Tibial artery (tissue), 4 donors: ENCODE results near the gene ATRNL1.

Experiments
- DNase-seq, 2 donors: peaks; one replicate each; pipeline ENCODE4 v3.0.0-alpha.2; 2019
- H3K27ac ChIP-seq, 2 donors: fragments of 200-600 bp; sonication (generic) in 1 of 2; 1 replicate in 1 of 2; 2 replicates in 1 of 2; pipeline ENCODE4 v1.5.1; 2018 to 2019; ENCODE audit warnings: mild to moderate bottlenecking in 1 of 2
- H3K27me3 ChIP-seq, 2 donors: fragments of 200-600 bp; sonication (generic) in 1 of 2; one replicate each; pipeline versions ENCODE4 v1.5.1 to v1.6.0; 2016 to 2019
- H3K36me3 ChIP-seq, 3 donors: fragments of 200-600 bp; sonication (generic) in 2 of 3; one replicate each; pipeline ENCODE4 v1.5.1; 2016 to 2019; ENCODE audit warnings: mild to moderate bottlenecking in 2 of 3
- H3K4me1 ChIP-seq, 4 donors: fragments of 200-600 bp; sonication (generic) in 2 of 4; 1 replicate in 3 of 4; 2 replicates in 1 of 4; pipeline ENCODE4 v1.5.1; 2016 to 2019
- H3K4me3 ChIP-seq, 2 donors: fragments of 200-600 bp; sonication (generic) in 1 of 2; 1 replicate in 1 of 2; 2 replicates in 1 of 2; pipeline ENCODE4 v1.5.1; 2018 to 2019; ENCODE audit warnings: mild to moderate bottlenecking in 2 of 2
- H3K9me3 ChIP-seq, 3 donors: fragments of 200-600 bp; sonication (generic) in 1 of 3; one replicate each; pipeline ENCODE4 v1.5.1; 2016 to 2019
- intact Hi-C: fragments of 100-400 bp; cut with DNase I; formaldehyde crosslinking; loops from one replicate; pipeline ENCODE4 v1.15.0; 2023; ENCODE audit warnings: low total_unique reads
- TF ChIP-seq, protein P1 (sequence below), 2 experiments: fragments of 200-600 bp in 1 of 2; fragments of 450-650 bp in 1 of 2; IDR thresholded peaks; one replicate each; pipeline ENCODE4 v1.5.1; 2017 to 2019; ENCODE audit warnings: antibody characterized with exemption in 2 of 2, mild to moderate bottlenecking in 1 of 2, moderate library complexity in 1 of 2

The ATRNL1 gene

GRCh38 chr10:115957012-115957399, 863.8 kb downstream of the ATRNL1 start:
- DNase-seq: no peak
- TF ChIP-seq, protein P1, sequence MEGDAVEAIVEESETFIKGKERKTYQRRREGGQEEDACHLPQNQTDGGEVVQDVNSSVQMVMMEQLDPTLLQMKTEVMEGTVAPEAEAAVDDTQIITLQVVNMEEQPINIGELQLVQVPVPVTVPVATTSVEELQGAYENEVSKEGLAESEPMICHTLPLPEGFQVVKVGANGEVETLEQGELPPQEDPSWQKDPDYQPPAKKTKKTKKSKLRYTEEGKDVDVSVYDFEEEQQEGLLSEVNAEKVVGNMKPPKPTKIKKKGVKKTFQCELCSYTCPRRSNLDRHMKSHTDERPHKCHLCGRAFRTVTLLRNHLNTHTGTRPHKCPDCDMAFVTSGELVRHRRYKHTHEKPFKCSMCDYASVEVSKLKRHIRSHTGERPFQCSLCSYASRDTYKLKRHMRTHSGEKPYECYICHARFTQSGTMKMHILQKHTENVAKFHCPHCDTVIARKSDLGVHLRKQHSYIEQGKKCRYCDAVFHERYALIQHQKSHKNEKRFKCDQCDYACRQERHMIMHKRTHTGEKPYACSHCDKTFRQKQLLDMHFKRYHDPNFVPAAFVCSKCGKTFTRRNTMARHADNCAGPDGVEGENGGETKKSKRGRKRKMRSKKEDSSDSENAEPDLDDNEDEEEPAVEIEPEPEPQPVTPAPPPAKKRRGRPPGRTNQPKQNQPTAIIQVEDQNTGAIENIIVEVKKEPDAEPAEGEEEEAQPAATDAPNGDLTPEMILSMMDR (IDR thresholded peaks at IDR 0.05): no peak
- intact Hi-C loops: no loop called here
- no peaks in the 10 kb centered on the region for H3K9me3 ChIP-seq
- no peaks in the 10 kb centered on the region for H3K27me3 ChIP-seq
- H3K36me3 ChIP-seq: no peaks in the 10 kb centered on the region
- peaks cover 0 to 4% (median 0%) of the 10 kb centered on the region in 4 donors for H3K4me1 ChIP-seq
- H3K27ac ChIP-seq: no peak overlapping the region
- no peak overlapping the region for H3K4me3 ChIP-seq

DNA sequence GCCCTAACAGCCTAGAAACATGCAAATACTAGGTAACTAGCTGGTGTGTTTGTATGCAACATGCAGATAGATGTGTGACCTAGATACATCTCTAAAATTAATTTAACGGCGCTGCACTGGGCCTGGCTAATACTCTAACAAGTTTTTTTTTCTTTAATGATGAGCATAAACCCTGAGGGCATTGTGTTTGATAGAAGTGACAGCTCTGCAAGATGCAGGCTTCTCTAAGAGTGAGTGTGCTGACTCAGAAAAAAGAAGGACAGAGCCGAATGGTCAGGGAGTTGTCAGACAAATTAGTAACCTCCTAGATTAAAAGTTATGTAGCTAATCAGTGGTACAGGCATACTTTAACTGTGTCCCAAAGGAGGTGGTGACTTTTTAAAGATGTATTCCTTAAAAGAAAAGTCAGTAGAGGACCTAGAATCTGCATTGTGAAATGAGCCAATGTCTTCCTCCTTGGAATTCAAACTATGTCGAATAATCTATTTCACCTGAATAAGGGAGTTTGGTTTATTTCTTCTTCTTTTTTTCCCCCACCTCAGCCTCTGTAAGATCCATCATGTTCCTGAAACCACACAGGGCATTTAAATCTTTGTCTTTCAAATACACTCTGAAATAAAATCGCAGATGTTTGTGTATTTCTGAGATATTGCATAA, 864.7 kb downstream of the ATRNL1 start:
- no peaks in the 10 kb centered on the region for H3K27me3 ChIP-seq
- no peak overlapping the region for H3K4me3 ChIP-seq
- intact Hi-C loops: no loop called here
- no peaks in the 10 kb centered on the region for H3K9me3 ChIP-seq
- DNase-seq: no peak
- no peak overlapping the region for H3K27ac ChIP-seq
- peaks cover 0 to 11% (median 0%) of the 10 kb centered on the region in 4 donors for H3K4me1 ChIP-seq
- TF ChIP-seq, protein P1 (IDR thresholded peaks at IDR 0.05): no peak
- H3K36me3 ChIP-seq: no peaks in the 10 kb centered on the region

DNA sequence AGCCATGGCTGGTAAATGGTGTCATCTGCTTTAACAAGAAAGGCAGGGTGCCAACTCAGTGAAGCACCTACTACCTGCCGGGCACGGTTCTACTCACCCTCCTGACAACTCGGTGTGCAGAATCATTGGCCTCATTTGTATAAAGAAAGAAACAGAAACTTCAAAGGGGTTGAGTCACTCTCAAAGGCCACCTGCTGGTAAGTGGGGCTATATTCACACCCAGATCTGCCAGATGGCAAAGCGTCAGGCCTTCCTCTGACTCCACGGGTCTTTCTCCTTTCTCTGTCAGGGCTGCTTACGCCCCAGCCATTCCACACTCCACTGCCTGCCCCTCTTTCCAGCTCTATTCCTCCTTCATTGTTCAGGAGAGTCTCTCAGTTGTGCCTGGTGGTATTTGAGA, 870.7 kb downstream of the ATRNL1 start:
- intact Hi-C loops: no loop called here
- Histone ChIP-seq H3K4me1 (peaks cover 0 to 11% (median 0%) of the 10 kb centered on the region in 4 donors), H3K36me3 (no peaks in the 10 kb centered on the region), H3K27ac (no peak overlapping the region), H3K27me3 (no peaks in the 10 kb centered on the region), H3K4me3 (no peak overlapping the region), H3K9me3 (no peaks in the 10 kb centered on the region)
- DNase-seq: no peak
- TF ChIP-seq, protein P1 (IDR thresholded peaks at IDR 0.05): no peak

DNA sequence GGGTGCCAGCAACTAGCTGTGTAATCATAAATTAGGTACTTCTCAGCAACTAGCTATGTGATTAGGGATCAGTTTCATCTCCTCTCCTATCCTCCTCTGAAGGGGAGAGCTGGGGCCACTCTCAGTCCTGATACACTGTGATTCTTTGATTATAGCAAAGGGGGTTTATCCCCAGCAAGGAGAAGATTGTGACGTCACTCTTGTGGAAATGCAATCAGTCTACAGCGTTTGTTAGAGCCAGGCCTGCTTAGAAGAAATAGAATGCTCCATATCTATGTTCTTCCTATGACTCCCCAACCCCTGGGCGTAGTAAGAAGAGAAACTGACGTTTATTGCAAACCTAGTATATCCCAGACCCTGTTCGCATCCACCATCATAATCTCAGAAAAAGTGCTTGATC, 871.7 kb downstream of the ATRNL1 start:
- Histone ChIP-seq H3K27ac (no peak overlapping the region), H3K9me3 (no peaks in the 10 kb centered on the region), H3K27me3 (no peaks in the 10 kb centered on the region), H3K4me1 (peaks cover 0 to 11% (median 0%) of the 10 kb centered on the region in 4 donors), H3K4me3 (no peak overlapping the region), H3K36me3 (no peaks in the 10 kb centered on the region)
- intact Hi-C loops: no loop called here
- TF ChIP-seq, protein P1 (IDR thresholded peaks at IDR 0.05): no peak
- no peak for DNase-seq

DNA sequence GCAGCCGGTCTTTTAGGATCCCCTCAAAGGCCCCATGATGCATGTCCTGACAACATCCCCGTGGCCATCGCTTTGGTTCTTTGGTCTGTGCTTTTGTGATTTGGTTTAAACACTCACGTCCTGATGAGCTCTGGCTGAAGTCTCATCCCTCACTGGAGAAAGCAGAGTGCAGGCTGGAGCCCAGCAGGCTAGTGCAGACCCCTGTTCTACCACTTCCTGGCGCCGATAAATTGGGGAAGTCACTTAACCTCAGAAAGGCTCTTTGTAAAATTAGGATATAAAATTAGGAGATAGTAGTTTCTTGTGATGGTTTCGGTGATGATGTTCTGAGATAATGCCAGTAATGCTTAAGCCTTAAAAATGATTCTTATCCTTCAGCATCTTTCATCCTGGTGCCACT, 872.2 kb downstream of the ATRNL1 start:
- TF ChIP-seq, protein P1 (IDR thresholded peaks at IDR 0.05): no peak
- Histone ChIP-seq H3K9me3 (no peaks in the 10 kb centered on the region), H3K4me3 (no peak overlapping the region), H3K36me3 (no peaks in the 10 kb centered on the region), H3K27me3 (no peaks in the 10 kb centered on the region), H3K27ac (no peak overlapping the region), H3K4me1 (peaks cover 0 to 11% (median 0%) of the 10 kb centered on the region in 4 donors)
- no peak for DNase-seq
- intact Hi-C loops: no loop called here

DNA sequence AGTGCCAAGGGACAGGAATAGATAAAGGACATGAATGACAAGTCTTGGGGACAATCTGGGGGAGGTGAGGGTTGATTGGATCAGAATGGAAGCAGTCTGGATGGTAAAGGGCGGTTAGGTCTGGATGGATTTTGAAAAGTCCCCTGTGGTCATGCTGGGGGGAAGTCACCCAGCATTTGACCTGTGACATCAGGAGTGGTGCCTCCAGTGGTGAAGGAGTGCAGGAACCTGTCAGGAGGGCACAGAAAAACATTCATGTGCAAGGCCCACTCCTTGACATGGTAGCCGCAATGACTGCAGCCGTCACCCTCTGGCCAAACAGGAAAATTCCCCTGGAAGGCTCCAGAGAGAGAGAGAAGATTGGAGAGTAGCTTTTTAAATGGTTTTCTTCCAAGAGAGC, 875.1 kb downstream of the ATRNL1 start:
- DNase-seq: no peak
- intact Hi-C loops: no loop called here
- Histone ChIP-seq H3K36me3 (no peaks in the 10 kb centered on the region), H3K4me1 (no peaks in the 10 kb centered on the region), H3K27ac (no peak overlapping the region), H3K27me3 (no peaks in the 10 kb centered on the region), H3K9me3 (no peaks in the 10 kb centered on the region), H3K4me3 (no peak overlapping the region)
- TF ChIP-seq, protein P1 (IDR thresholded peaks at IDR 0.05): no peak
